ACHN (cell line): ENCODE results near the gene PTPRS.

Experiments used
- DNase-seq: peaks from one replicate; pipeline ENCODE4 v3.0.0-alpha.2; 2015
- in situ Hi-C: cut with HindIII; loops from 2 replicates; pipeline ENCODE4 v1.10.0; 2017; ENCODE audit warnings: low sequenced_read_pairs, low pct_ligation_motif_present, low pct_unique_long_range_greater_than_20kb

PTPRS gene

DNA sequence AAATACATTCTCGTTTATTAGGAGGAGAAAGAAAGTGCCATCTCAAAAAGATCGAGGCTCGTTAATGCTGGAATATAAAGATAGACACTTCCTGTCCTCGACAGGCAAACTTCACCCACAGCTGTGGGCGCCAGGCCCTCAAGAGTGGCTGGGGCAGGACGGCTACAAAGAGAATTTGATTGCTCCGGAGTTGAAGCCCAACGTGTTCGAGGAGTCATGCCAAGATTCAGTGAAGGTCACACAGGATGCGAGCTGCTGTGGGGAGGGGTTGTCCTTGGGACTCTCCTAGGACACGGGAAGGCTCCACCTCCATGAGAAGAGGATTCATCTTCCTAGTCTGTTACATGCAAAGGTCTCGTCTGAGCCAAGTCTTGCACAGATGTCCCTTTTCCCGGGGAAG lies 16.3 kb upstream of the PTPRS start:
- in situ Hi-C loops: no loop called here

DNA sequence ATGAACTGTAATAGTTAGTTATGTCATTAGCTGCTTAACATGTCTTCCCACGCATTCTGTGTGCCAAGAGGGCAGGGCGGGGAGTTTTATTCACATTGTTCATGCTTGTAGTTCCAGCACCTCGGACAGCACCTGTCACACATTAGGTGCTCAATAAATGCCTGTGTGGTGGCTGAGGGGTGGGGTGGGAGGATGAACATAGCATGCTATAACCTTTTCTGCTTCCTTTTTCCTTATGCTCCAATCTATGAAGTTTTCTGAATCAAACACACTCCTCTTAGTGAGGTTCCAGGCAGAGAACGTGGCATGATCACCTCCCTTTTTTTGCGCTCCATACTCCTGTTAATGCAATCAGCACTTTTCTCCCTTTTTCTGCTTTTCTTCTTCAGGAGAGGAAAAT lies 15.8 kb upstream of the PTPRS start:
- in situ Hi-C loops: no loop called here

More for the DNA sequence above, 16.3 kb upstream of the PTPRS start:
- no peak for DNase-seq

DNA sequence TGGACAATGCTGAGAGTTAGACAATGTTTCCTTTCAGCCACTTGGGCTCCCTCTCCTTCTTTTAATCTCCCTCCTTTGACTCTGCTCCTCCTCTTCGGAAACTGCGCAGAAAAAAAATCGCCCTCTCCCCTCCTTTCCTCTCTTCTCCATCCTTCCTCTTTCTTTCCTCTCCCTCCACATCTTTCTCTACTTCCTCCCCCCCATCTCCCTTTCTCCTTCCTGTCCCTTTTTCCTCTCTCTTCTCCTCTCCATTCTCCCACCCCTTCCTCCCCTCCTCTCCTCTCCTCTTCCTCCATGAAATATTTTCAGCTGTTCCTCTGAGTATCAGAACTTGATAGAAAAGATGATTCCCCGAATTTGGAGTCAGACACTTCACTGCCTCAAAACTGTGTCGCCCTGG lies 15.1 kb upstream of the PTPRS start:
- in situ Hi-C loops: no loop called here
- no peak for DNase-seq

More for the DNA sequence above, 15.8 kb upstream of the PTPRS start:
- no peak for DNase-seq

DNA sequence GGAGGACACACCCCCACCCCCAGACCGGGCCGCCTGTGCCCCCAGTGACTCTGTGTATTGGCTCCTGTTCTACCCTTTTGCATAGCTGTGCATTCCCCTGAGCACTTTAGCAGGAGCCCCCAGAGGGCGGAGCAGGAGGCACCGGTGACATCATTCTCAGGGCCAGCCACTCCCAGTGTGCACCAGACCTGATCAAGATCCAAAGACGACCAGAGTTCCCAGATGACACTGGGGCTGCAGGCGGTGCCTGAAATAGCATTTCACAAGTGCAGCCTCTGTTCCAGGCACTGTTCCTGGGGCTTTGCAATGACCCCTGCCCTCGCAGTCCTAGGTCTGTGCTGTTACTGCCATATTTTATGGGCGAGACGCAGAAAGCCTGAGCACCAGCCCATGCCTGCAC lies 14.5 kb upstream of the PTPRS start:
- DNase-seq: no peak
- in situ Hi-C loops: no loop called here

DNA sequence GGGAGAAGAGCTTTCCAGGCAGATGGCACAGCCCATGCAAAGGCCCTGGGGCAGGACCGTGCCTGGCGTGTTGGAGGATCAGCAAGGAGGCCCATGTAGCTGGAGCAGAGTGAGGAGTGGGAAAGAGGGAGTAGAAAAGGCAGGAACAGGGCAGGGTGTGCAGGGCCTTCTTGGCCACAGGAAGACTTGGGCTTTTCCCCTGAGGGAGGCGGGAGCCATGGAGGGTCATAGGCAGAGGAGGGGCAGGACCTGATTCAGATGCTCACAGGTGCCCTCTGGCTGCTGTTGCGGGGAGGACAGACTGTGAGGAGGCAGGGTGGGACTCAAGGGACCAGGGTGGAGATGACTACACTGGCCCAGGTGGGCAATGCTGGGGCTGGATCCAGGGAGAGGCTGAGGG lies 13.8 kb upstream of the PTPRS start:
- peak; percentile 15 for DNase-seq
- in situ Hi-C loops: no loop called here

DNA sequence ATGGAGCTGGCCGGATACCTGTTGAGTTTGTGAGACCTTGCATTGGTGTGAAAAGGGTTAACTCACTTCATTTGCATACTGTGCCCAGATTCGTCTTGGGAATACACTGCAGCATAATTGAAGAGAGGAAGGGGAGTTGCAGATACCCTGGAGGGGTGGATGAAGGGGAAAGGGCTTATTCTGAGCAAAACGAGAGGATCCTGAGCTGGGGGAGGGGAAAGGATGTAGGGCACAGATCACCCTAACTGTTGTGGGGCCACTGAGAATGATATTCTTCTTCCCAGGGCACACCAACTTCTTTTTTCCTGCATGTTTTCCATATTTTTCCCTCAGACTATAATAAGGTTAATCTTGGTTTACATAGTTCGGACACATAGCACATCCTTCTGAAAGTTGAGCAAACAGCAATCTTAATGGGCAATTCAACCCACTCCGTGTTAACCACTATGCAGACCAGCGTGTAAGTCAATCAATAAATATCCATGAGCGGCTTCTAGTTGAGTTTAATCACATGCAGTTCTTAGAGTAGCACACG lies 11.7 kb upstream of the PTPRS start:
- in situ Hi-C loops: no loop called here
- peak; percentile 12 for DNase-seq

DNA sequence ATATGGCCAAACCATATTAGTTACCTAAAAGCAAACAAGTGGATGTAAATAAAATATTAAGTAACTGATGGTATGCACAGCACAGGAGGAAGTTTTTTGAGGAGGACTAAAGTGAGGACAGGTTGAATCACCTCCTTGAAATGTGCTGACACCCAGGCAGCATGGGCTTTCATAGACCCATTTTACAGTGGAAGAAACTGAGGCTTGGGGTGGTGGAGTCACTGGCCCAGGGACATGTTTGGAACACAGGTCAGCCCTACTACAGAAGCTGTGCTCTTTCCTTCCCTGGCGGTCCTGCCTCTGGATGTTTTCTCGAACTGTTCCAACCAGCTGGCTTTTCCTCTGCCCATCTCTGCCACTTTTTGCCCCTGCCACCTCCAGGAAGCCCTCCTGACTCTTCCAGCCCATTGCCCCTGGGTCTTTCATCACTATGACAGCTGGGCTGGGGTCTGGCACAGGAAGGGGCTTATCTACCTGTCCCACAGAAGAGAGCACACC lies 11.2 kb upstream of the PTPRS start:
- in situ Hi-C loops: no loop called here
- no peak for DNase-seq

DNA sequence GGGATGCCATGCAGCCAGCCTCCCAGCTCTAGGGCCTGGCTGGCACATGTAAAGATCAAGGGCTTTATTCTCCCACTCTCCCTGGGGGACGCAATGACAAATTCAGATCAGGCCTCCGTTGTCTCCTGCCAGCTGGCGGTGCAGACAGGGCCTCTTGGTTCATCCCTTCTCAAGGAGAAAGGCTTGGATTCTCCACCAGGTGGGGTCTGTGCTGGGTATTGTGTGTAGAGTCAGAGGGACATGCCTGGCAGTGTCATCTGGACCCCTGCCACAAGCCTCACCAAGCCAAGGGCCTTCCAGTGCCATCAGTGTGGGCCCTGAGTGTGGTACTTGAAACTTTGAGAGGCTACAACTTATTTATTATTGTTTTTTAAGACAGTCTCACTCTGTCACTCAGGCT lies 8.4 kb upstream of the PTPRS start:
- DNase-seq: no peak
- in situ Hi-C loops: no loop called here

DNA sequence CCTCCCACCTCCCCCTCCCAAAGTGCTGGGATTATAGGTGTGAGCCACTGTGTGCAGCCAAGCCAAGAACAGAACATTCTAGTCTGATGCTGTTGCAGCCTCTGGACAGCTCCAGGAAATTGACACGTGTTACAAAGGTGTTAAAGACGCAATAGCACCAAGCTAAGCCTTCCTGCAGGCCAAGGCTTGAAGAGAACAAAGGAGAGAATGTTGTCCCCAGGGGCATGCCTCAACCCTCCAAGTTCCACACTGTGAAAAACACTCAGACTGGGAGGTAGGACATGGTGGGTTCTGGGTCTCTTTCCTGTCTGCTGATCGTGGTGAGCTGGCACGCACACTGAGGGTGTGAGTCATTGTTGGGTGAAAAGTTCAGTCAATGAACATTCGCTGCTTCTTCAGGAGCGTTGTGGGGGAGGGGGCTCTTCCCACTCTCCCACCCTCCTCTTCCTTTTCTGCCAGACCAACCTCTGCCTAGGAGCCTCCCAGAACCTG lies 5.3 kb upstream of the PTPRS start:
- in situ Hi-C loops: no loop called here
- DNase-seq: no peak

DNA sequence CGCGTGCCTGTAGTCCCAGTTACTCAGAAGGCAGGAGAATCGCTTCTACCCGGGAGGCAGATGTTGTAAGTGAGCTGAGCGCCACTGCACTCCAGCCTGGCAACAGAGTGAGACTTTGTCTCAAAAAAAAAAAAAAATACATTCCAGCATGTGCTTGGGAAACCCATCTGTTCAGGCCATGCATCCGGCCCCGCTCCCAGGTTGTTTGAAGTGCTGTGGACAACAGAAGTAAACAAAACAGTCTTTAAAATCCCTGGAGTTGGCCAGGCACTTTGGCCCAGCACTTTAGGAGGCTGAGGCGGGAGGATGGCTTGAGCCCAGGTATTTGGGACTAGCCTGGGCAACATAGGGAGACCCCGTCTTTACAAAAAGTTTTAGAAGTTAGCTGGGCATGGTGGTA lies 3.2 kb upstream of the PTPRS start:
- DNase-seq: no peak
- in situ Hi-C loops: no loop called here

DNA sequence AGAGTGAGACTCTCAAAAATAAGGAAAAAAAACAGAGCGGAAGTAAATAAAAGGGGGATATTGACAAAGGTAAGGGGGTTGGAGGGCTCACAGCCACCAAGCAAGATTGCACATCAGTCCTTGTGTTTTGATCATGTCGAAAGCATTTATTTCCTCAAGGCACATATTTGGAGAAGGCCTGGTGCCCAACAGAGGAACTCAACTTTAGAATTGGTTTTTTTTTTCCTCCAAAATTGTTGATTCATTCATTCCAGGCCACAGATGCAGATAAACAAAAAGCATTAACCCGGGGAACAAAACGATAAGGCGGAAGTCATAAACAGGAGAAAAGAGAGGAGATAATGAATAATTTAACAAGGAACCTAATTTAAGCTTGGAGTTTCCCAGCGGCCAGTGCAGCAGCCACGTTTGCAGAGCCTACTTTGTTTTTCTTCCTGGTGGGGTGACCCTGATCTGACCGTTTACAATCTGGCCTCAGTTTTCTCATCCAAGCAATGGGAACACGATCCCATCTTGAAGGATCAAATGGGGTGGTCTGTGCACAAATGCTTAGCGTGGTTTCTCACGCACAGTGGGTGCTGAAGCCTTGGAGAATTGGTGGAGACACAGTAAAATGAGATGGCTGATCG lies 2.1 kb upstream of the PTPRS start:
- no peak for DNase-seq
- in situ Hi-C loops: no loop called here

DNA sequence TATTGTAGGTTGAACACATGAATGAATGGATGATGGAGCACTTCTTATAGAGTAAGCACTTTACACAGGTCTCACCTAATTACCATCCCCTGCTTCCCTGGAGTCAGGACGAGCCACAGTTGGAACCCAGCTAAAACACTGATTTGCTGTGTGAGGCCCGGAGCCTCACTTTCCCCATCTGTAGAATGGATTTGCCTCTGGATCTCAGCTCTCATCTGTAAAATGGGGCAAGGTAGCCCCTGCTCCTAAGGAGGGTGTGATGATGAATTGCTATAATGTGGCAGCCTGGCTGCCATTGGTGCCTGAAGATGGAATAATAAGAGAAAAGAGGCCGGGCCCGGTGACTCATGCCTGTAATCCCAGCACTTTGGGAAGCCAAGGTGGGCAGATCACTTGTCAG lies 1.4 kb upstream of the PTPRS start:
- DNase-seq: no peak
- in situ Hi-C loops: no loop called here

DNA sequence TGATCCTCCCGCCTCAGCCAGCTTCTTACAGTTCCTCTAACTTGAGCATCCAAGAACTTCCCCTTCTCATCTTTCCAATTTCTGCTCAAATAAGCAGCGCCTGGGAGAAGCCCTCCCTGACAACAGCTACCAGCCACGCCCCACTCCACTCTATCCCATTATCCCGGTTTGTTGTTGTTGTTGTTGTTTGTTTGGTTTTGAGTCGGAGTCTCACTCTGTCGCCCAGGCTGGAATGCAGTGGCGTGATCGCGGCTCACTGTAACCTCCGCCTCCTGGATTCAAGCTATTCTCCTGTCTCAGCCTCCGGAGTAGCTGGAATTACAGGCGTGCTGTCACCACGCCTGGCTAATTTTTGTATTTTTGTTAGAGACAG lies 822 bp upstream of the PTPRS start:
- no peak for DNase-seq
- in situ Hi-C loops: no loop called here

DNA sequence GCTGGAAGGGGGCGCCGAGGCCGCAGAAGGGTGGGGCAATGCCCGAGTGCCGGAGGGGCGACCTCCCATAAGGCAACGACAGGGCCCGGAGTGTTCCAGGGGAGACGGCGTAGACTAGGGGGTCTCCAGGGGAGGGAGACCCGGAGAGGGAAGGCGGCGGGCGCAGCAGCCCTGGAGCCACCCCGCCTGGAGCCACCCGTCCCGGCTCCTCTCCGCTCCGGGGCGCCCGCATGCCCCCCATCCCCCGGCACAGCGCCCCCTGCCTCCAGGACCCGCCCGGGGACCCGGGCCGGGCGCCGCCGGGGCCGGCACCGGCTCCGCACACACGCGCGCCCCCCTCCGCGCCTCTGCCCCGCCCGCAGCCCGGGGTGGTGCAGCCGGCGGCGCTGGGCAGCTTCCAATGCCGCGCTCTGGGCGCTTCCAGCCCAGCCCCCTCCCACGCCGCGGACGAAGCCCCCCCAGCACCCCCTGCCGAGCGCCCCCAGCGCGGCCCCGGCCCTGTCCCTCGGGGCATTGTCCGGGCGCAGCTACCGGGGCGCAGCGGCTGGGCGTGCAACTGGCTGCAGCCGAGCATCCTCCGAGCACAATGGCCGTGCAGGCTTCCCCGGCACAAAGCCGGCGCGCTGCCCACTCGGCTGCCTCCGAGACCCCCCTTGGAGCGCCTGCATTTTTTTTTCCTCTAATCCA lies 519 bp downstream of the PTPRS start:
- DNase-seq: peak; percentile 26
- in situ Hi-C loops: no loop called here

DNA sequence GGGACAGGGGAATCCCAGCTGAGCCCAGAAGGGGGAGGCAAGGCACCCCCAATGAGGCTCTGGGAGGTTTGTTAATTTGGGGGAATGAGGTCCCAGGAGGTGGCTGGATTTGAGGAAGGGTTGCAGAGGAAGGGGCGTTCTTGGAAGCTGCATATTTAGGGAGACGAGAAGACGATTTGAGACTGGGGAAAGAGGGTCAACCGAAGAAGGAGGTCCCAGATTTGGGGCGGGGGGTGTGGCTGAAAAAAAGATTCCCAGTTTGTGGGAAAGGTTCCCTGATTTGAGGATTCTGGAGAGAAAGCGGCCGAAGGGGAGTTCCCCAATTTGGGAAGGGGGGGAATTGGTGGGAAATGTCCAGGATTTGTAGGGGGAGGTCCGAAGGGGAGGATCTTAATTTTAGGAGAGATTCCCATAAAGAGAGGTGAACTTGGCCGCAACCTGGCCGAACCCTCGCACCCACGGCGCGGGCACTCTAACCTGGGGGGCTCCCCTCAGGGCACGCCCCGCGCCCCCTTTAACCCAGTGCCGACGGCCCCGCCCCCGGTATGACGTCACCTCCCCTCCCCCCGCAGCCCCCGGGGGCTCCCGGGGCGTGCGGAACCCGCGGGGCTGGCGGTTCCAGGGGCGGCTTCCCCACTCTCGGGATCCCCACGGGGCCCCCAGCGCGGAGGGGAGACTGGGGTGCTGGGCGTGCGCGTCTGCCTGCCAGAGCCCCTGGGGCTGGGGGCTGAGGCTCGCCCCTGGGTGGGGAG lies 1.2 kb downstream of the PTPRS start:
- no peak for DNase-seq
- in situ Hi-C loops: no loop called here

DNA sequence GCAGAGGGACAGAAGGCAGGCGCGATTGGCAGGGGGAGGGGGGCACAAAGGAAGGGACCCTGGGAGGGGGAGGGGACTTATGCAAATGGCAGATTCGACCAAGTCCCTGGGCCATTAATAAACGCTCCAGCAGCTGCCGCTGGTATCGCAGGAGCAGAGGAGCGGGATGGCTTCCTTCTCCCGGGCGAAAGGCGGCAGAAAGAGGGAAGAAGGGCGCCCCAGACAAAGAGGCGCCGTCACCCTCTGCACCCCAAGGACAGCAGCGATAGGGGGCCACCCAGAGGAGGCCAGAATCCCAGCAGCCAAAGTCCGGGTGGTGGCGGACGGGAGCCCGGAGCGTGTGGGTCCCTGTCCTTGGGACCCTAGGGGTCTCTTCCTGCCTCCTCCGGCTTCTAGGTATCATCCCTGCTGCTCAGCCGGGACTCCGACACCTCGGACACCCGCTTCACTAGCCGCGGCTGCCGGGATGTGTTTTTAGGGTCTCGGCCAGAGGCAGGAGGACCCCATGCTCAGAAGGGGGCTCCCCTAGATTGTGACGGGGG lies 1.9 kb downstream of the PTPRS start:
- in situ Hi-C loops: no loop called here
- DNase-seq: no peak

DNA sequence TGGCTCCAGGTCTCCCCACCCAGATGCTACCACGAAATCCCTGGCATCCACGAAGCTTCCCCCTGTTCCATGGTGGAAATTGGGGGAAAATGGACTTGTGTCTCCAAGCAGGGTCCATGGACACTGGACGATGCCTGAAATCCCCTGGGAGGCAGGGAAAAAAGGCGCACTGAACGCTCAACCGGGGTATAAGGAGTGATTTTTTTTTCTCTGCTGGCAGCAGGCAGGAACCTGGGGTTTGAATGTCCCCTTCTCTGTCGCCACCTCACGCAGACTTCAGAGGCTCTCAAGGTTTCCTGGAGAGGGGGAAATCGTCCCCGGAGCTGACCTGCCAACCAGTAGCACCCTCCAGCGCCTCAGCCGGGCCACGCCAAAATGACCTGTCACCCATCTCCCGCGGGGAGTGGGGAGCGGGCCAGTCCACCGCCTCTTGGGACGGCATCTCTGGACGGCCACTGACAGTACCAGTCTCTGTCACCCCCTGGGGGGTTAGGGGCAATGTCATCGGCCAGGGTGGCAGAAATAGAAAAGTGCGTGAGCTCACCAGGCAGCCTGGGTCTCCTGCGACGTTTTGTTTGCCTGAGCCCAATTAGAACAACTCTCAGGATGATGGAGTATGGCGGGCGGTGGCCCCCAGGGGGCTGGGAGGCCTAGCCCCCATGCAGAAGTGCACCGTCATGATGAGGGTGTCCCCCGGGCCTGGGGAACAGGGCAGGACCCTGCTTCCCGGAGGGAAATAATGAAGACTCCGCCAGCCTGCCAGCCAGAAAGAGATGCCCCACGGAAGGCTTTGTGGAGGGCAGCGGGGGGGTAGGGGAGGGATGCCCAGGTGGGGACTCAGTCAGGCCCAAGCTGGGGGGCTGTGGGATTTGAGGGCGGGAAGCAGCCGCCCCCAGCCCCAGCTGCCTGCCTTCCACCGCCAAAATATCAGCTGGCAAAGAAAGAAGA lies 2.6 kb downstream of the PTPRS start:
- in situ Hi-C loops: no loop called here

DNA sequence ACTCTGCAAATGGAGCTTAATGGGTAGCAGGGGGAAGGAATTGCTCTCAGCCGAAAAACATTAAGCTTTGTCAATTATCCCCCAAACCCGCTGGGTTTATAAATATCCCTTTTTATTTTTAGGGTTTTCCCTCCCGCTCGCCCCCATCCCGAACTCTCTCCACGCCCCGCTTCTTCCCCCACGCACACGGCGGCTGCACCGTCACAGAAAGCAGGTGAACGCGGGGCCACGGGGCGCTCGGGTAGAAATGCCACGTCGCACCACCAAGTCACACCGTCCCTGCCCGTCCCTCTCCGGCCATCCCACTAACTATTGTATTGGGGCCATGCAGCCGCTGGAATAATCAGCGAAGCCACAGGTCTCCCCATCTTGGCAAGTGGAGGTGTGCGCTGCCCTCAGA lies 3.5 kb downstream of the PTPRS start:
- in situ Hi-C loops: no loop called here
- no peak for DNase-seq

More for the DNA sequence above, 2.6 kb downstream of the PTPRS start:
- no peak for DNase-seq
